Lung (tissue), 12 donors: ENCODE results near the gene SLC29A4. TPM values are rescaled to one million over a fixed set of nuclear protein-coding genes. Genes with fewer than 3 reads are reported as not detected.
"Not testable (repeated sequence)": the region's sequence is repeated elsewhere in the genome, so short reads cannot be mapped to it uniquely, and the experiment has no call there.

Experiments used
- ATAC-seq: fragments of 200-7000 bp; cut with Tn5 transposase; one replicate; pipeline ENCODE4 v1.9.1; 2020; ENCODE audit warnings: moderate number of reproducible peaks; ENCODE audit not compliant: insufficient read depth, low FRiP score
- DNase-seq, 3 donors: peaks; one replicate each; pipeline ENCODE4 v3.0.0-alpha.2; 2013 to 2017
- H3K27ac ChIP-seq, 2 donors: one replicate each; pipeline ENCODE4 v1.5.1; 2013; ENCODE audit warnings: mild to moderate bottlenecking in 2 of 2, moderate library complexity in 2 of 2, control low read depth in 1 of 2, inconsistent platforms in 1 of 2, low read depth in 1 of 2, low read length in 1 of 2
- H3K27me3 ChIP-seq, 3 donors: one replicate each; pipeline ENCODE4 v1.5.1; 2013; ENCODE audit warnings: low read length in 2 of 3; ENCODE audit not compliant: control insufficient read depth in 3 of 3, insufficient read depth in 3 of 3
- H3K36me3 ChIP-seq, 4 donors: one replicate each; pipeline ENCODE4 v1.5.1; 2013; ENCODE audit warnings: low read length in 4 of 4, mild to moderate bottlenecking in 1 of 4, moderate library complexity in 1 of 4; ENCODE audit not compliant: control insufficient read depth in 4 of 4, insufficient read depth in 4 of 4
- H3K4me1 ChIP-seq, 5 donors: one replicate each; pipeline ENCODE4 v1.5.1; 2013; ENCODE audit warnings: low read length in 5 of 5, mild to moderate bottlenecking in 2 of 5, moderate library complexity in 1 of 5; ENCODE audit not compliant: control insufficient read depth in 5 of 5, insufficient read depth in 5 of 5
- H3K4me3 ChIP-seq: one replicate; pipeline ENCODE4 v1.5.1; 2013; ENCODE audit warnings: mild to moderate bottlenecking, control low read depth, moderate library complexity
- H3K9ac ChIP-seq, 2 donors: one replicate each; pipeline ENCODE4 v1.5.1; 2013; ENCODE audit warnings: low read length in 2 of 2, control low read depth in 1 of 2; ENCODE audit not compliant: insufficient read depth in 1 of 2
- H3K9me3 ChIP-seq, 4 donors: one replicate each; pipeline ENCODE4 v1.5.1; 2013; ENCODE audit warnings: low read length in 3 of 4, mild to moderate bottlenecking in 1 of 4, moderate library complexity in 1 of 4; ENCODE audit not compliant: control insufficient read depth in 4 of 4, insufficient read depth in 3 of 4
- CTCF ChIP-seq: IDR thresholded peaks from 2 replicates; pipeline ENCODE4 v1.5.1; 2012; ENCODE audit warnings: mild to moderate bottlenecking; ENCODE audit errors: control extremely low read depth, extremely low read depth
- WGBS, 2 donors: extraction: QIAGEN DNeasy Blood & Tissue Kit; methylation state at CpG; one replicate each; pipeline ENCODE4 v1.1.7; 2013; 5-methylcytosine and 5-hydroxymethylcytosine counted together
- polyA plus RNA-seq, 2 donors: library from polyadenylated mRNA; stranded (reverse); fragments of 200-250 nt; gene quantifications; one replicate each; pipeline ENCODE4 v1.2.1, GENCODE V29; 2013
- total RNA-seq, 2 donors: library from RNA; depleted of rRNA in 1 of 2; stranded (reverse); fragments of >200 nt in 1 of 2; gene quantifications; one replicate each; pipeline ENCODE4 v1.2.1, GENCODE V29; 2014 to 2021
- donor health status: control.
- donor health status: control.
- donor health status: Bipolar disorder and iron deficiency.
- donor health status: healthy.
- donor health status: DM: yes; HTN: yes; CAD: no.

Gene SLC29A4
- total and polyA plus RNA-seq, 4 donors = 0.87 to 5.7 (median 2.0) TPM

- DNase-seq (no peak), ATAC-seq (no peak)
- peaks cover 0 to 9% (median 3%) of the 10 kb centered on the region in 4 donors for H3K36me3 ChIP-seq
- TF ChIP-seq CTCF = no peak
- H3K4me3 ChIP-seq = no peak overlapping the region
- no peaks in the 10 kb centered on the region for H3K27me3 ChIP-seq
- H3K9me3 ChIP-seq = peaks cover 0 to 3% (median 0%) of the 10 kb centered on the region in 4 donors
- H3K4me1 ChIP-seq = peaks cover 0 to 6% (median 0%) of the 10 kb centered on the region in 5 donors
- H3K9ac ChIP-seq = no peak overlapping the region
- no peak overlapping the region for H3K27ac ChIP-seq
- 81% methylated on average over 7 of the region's 7 CpGs for WGBS, 2 donors
These were observed 6.6 kb downstream of the SLC29A4 start for GRCh38 chr7:5289355-5289754.

- no peak for TF ChIP-seq CTCF
- no peaks in the 10 kb centered on the region for H3K4me1 ChIP-seq
- DNase-seq = no peak
- no peak overlapping the region for H3K4me3 ChIP-seq
- no peak overlapping the region for H3K27ac ChIP-seq
- H3K9me3 ChIP-seq = peaks cover 0 to 9% (median 0%) of the 10 kb centered on the region in 4 donors
- peaks cover 0 to 9% (median 4%) of the 10 kb centered on the region in 4 donors for H3K36me3 ChIP-seq
- WGBS, 2 donors = 87 to 90% methylated on average over 8 of the region's 8 CpGs
- H3K27me3 ChIP-seq = no peaks in the 10 kb centered on the region
- no peak overlapping the region for H3K9ac ChIP-seq
- ATAC-seq = no peak
These were observed 8.6 kb downstream of the SLC29A4 start for GRCh38 chr7:5291301-5291700.

GRCh38 chr7:5291711-5292335 is 9.1 kb downstream of the SLC29A4 start:
- not testable (repeated sequence) for DNase-seq, H3K9ac ChIP-seq, H3K27me3 ChIP-seq, H3K27ac ChIP-seq, H3K4me3 ChIP-seq, H3K36me3 ChIP-seq, ATAC-seq, H3K4me1 ChIP-seq, H3K9me3 ChIP-seq
- WGBS, 2 donors = 86 to 90% methylated on average over 15 of the region's 15 CpGs

- no peak for ATAC-seq
- WGBS, 2 donors = 88 to 93% methylated on average over 14 of the region's 14 CpGs
- H3K4me3 ChIP-seq = no peak overlapping the region
These were observed 11.6 kb downstream of the SLC29A4 start for GRCh38 chr7:5294169-5294987.

More at GRCh38 chr7:5294169-5294987, 11.6 kb downstream of the SLC29A4 start:
- TF ChIP-seq CTCF = no peak
- Histone ChIP-seq H3K9ac (no peak overlapping the region), H3K36me3 (peaks cover 0 to 7% (median 3%) of the 10 kb centered on the region in 4 donors), H3K27ac (no peak overlapping the region), H3K27me3 (no peaks in the 10 kb centered on the region), H3K4me1 (peaks cover 0 to 2% (median 0%) of the 10 kb centered on the region in 5 donors), H3K9me3 (peaks cover 0 to 9% (median 0%) of the 10 kb centered on the region in 4 donors)
- DNase-seq = no peak
